WTC11 (cell line): ENCODE results near the gene CHN1.

Experiments
- CREM ChIP-seq: sonication (generic); formaldehyde crosslinking; IDR thresholded peaks from 2 replicates; pipeline ENCODE4 v1.8.1; 2022; ENCODE audit warnings: mild to moderate bottlenecking, missing genetic modification reagents, moderate library complexity
- JUN ChIP-seq: sonication (generic); formaldehyde crosslinking; IDR thresholded peaks from 2 replicates; pipeline ENCODE4 v1.8.0; 2023; ENCODE audit warnings: mild to moderate bottlenecking, missing genetic modification reagents
- NFYB ChIP-seq: sonication (generic); formaldehyde crosslinking; conservative IDR thresholded peaks from 2 replicates; pipeline ENCODE4 v1.8.0; 2022; ENCODE audit warnings: low read depth, missing genetic modification reagents
- PRRX2 ChIP-seq: fragments of 250-450 bp; sonication (Bioruptor Pico); IDR thresholded peaks from 2 replicates; pipeline ENCODE4 v1.8.0; 2021; ENCODE audit warnings: mild to moderate bottlenecking
- ZNF138 ChIP-seq: sonication (generic); formaldehyde crosslinking; conservative IDR thresholded peaks from 2 replicates; pipeline ENCODE4 v1.8.1; 2022; ENCODE audit warnings: mild to moderate bottlenecking, moderate library complexity, missing genetic modification reagents
- TF ChIP-seq, protein P1 (sequence below): fragments of 200-600 bp; IDR thresholded peaks from 2 replicates; pipeline ENCODE4 v1.8.0; 2022; ENCODE audit warnings: antibody characterized with exemption
- TF ChIP-seq, protein P2 (sequence below): sonication (generic); formaldehyde crosslinking; IDR thresholded peaks from 2 replicates; pipeline ENCODE4 v1.8.0; 2023; ENCODE audit warnings: missing genetic modification reagents
- TF ChIP-seq, protein P3 (sequence below): sonication (generic); formaldehyde crosslinking; IDR thresholded peaks from 2 replicates; pipeline ENCODE4 v1.8.1; 2022; ENCODE audit warnings: low read depth, mild to moderate bottlenecking, moderate library complexity, missing genetic modification reagents, borderline replicate concordance
- TF ChIP-seq, protein P4 (sequence below): sonication (generic); formaldehyde crosslinking; IDR thresholded peaks from 2 replicates; pipeline ENCODE4 v1.8.1; 2023; ENCODE audit warnings: mild to moderate bottlenecking, missing genetic modification reagents, moderate library complexity
- TF ChIP-seq, protein P5 (sequence below): sonication (generic); formaldehyde crosslinking; IDR thresholded peaks from 2 replicates; pipeline ENCODE4 v1.8.1; 2023; ENCODE audit warnings: mild to moderate bottlenecking, missing genetic modification reagents
- TF ChIP-seq, protein P6 (sequence below): sonication (generic); formaldehyde crosslinking; IDR thresholded peaks from 2 replicates; pipeline ENCODE4 v1.8.1; 2023; ENCODE audit warnings: mild to moderate bottlenecking, missing genetic modification reagents, borderline replicate concordance
- TF ChIP-seq, protein P7 (sequence below): sonication (generic); formaldehyde crosslinking; conservative IDR thresholded peaks from 2 replicates; pipeline ENCODE4 v1.8.1; 2022; ENCODE audit warnings: mild to moderate bottlenecking, missing genetic modification reagents
- TF ChIP-seq, protein P8 (sequence below): sonication (generic); formaldehyde crosslinking; IDR thresholded peaks from 2 replicates; pipeline ENCODE4 v1.8.0; 2022; ENCODE audit warnings: missing genetic modification reagents

DNA sequence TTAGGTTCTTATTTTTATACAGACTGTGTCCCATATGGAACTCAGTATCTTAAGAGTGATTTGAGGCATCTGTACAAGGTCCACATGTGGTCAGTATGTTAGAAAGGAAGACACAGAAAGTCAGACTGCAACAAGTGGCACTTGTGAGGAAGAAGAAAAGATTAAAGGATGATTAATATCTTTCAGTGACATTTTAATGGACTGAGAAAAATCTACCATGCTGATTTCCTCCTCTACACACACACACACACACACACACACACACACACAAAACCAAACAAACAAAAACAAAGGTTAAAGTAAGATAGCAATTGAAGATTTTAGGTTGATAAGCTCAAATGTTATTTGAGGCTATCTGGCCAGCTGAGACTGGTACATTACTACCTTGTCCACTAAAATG lies 146.4 kb downstream of the CHN1 start:
- TF ChIP-seq, protein P1, sequence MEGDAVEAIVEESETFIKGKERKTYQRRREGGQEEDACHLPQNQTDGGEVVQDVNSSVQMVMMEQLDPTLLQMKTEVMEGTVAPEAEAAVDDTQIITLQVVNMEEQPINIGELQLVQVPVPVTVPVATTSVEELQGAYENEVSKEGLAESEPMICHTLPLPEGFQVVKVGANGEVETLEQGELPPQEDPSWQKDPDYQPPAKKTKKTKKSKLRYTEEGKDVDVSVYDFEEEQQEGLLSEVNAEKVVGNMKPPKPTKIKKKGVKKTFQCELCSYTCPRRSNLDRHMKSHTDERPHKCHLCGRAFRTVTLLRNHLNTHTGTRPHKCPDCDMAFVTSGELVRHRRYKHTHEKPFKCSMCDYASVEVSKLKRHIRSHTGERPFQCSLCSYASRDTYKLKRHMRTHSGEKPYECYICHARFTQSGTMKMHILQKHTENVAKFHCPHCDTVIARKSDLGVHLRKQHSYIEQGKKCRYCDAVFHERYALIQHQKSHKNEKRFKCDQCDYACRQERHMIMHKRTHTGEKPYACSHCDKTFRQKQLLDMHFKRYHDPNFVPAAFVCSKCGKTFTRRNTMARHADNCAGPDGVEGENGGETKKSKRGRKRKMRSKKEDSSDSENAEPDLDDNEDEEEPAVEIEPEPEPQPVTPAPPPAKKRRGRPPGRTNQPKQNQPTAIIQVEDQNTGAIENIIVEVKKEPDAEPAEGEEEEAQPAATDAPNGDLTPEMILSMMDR = no peak
- no peak for TF ChIP-seq JUN (CRISPR knock-in tag)
- TF ChIP-seq, protein P2, sequence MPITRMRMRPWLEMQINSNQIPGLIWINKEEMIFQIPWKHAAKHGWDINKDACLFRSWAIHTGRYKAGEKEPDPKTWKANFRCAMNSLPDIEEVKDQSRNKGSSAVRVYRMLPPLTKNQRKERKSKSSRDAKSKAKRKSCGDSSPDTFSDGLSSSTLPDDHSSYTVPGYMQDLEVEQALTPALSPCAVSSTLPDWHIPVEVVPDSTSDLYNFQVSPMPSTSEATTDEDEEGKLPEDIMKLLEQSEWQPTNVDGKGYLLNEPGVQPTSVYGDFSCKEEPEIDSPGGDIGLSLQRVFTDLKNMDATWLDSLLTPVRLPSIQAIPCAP = no peak
- TF ChIP-seq CREM (CRISPR knock-in tag) = no peak
- TF ChIP-seq, protein P3, sequence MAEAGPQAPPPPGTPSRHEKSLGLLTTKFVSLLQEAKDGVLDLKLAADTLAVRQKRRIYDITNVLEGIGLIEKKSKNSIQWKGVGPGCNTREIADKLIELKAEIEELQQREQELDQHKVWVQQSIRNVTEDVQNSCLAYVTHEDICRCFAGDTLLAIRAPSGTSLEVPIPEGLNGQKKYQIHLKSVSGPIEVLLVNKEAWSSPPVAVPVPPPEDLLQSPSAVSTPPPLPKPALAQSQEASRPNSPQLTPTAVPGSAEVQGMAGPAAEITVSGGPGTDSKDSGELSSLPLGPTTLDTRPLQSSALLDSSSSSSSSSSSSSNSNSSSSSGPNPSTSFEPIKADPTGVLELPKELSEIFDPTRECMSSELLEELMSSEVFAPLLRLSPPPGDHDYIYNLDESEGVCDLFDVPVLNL = no peak
- no peak for TF ChIP-seq ZNF138 (CRISPR knock-in tag)
- TF ChIP-seq PRRX2 (CRISPR knock-in tag) = no peak
- TF ChIP-seq, protein P4, sequence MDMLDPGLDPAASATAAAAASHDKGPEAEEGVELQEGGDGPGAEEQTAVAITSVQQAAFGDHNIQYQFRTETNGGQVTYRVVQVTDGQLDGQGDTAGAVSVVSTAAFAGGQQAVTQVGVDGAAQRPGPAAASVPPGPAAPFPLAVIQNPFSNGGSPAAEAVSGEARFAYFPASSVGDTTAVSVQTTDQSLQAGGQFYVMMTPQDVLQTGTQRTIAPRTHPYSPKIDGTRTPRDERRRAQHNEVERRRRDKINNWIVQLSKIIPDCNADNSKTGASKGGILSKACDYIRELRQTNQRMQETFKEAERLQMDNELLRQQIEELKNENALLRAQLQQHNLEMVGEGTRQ = no peak
- TF ChIP-seq, protein P5, sequence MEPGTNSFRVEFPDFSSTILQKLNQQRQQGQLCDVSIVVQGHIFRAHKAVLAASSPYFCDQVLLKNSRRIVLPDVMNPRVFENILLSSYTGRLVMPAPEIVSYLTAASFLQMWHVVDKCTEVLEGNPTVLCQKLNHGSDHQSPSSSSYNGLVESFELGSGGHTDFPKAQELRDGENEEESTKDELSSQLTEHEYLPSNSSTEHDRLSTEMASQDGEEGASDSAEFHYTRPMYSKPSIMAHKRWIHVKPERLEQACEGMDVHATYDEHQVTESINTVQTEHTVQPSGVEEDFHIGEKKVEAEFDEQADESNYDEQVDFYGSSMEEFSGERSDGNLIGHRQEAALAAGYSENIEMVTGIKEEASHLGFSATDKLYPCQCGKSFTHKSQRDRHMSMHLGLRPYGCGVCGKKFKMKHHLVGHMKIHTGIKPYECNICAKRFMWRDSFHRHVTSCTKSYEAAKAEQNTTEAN = no peak
- TF ChIP-seq, protein P6, sequence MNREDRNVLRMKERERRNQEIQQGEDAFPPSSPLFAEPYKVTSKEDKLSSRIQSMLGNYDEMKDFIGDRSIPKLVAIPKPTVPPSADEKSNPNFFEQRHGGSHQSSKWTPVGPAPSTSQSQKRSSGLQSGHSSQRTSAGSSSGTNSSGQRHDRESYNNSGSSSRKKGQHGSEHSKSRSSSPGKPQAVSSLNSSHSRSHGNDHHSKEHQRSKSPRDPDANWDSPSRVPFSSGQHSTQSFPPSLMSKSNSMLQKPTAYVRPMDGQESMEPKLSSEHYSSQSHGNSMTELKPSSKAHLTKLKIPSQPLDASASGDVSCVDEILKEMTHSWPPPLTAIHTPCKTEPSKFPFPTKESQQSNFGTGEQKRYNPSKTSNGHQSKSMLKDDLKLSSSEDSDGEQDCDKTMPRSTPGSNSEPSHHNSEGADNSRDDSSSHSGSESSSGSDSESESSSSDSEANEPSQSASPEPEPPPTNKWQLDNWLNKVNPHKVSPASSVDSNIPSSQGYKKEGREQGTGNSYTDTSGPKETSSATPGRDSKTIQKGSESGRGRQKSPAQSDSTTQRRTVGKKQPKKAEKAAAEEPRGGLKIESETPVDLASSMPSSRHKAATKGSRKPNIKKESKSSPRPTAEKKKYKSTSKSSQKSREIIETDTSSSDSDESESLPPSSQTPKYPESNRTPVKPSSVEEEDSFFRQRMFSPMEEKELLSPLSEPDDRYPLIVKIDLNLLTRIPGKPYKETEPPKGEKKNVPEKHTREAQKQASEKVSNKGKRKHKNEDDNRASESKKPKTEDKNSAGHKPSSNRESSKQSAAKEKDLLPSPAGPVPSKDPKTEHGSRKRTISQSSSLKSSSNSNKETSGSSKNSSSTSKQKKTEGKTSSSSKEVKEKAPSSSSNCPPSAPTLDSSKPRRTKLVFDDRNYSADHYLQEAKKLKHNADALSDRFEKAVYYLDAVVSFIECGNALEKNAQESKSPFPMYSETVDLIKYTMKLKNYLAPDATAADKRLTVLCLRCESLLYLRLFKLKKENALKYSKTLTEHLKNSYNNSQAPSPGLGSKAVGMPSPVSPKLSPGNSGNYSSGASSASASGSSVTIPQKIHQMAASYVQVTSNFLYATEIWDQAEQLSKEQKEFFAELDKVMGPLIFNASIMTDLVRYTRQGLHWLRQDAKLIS (CRISPR knock-in tag) = no peak
- TF ChIP-seq, protein P7, sequence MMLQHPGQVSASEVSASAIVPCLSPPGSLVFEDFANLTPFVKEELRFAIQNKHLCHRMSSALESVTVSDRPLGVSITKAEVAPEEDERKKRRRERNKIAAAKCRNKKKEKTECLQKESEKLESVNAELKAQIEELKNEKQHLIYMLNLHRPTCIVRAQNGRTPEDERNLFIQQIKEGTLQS = no peak
- no peak for TF ChIP-seq NFYB (CRISPR knock-in tag)
- TF ChIP-seq, protein P8, sequence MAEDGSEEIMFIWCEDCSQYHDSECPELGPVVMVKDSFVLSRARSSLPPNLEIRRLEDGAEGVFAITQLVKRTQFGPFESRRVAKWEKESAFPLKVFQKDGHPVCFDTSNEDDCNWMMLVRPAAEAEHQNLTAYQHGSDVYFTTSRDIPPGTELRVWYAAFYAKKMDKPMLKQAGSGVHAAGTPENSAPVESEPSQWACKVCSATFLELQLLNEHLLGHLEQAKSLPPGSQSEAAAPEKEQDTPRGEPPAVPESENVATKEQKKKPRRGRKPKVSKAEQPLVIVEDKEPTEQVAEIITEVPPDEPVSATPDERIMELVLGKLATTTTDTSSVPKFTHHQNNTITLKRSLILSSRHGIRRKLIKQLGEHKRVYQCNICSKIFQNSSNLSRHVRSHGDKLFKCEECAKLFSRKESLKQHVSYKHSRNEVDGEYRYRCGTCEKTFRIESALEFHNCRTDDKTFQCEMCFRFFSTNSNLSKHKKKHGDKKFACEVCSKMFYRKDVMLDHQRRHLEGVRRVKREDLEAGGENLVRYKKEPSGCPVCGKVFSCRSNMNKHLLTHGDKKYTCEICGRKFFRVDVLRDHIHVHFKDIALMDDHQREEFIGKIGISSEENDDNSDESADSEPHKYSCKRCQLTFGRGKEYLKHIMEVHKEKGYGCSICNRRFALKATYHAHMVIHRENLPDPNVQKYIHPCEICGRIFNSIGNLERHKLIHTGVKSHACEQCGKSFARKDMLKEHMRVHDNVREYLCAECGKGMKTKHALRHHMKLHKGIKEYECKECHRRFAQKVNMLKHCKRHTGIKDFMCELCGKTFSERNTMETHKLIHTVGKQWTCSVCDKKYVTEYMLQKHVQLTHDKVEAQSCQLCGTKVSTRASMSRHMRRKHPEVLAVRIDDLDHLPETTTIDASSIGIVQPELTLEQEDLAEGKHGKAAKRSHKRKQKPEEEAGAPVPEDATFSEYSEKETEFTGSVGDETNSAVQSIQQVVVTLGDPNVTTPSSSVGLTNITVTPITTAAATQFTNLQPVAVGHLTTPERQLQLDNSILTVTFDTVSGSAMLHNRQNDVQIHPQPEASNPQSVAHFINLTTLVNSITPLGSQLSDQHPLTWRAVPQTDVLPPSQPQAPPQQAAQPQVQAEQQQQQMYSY (CRISPR knock-in tag) = no peak
